Activated gamma-delta T cell treated with Interleukin-2 at 50 U/mL for 16 hours (primary cell): ENCODE measurements around the gene MAPK8.
A peak's percentile ranks its signal among the peaks of the same experiment; 100 is the strongest.

Experiments used
- DNase-seq: peaks from one replicate; pipeline ENCODE4 v3.0.0-alpha.2; 2020

MAPK8 gene

GRCh38 chr10:48294431-48294830, 12.0 kb upstream of the MAPK8 start:
- DNase-seq: no peak

- no peak for DNase-seq
Observed at GRCh38 chr10:48296576-48297098, 9.8 kb upstream of the MAPK8 start.

GRCh38 chr10:48299066-48299465, 7.4 kb upstream of the MAPK8 start:
- DNase-seq: no peak

GRCh38 chr10:48299692-48300091, 6.8 kb upstream of the MAPK8 start:
- DNase-seq: no peak

- no peak for DNase-seq
Observed at GRCh38 chr10:48300556-48300955, 5.9 kb upstream of the MAPK8 start.

GRCh38 chr10:48302515-48303476, 3.7 kb upstream of the MAPK8 start:
- DNase-seq: no peak

- no peak for DNase-seq
Observed at GRCh38 chr10:48305905-48306264, 592 bp upstream of the MAPK8 start.

- peak; percentile 65 for DNase-seq
Observed at GRCh38 chr10:48306870-48307710, 613 bp downstream of the MAPK8 start.

- no peak for DNase-seq
Observed at GRCh38 chr10:48307711-48308018, 1.2 kb downstream of the MAPK8 start.

- no peak for DNase-seq
Observed at GRCh38 chr10:48309711-48310226, 3.3 kb downstream of the MAPK8 start.

GRCh38 chr10:48314107-48314506, 7.6 kb downstream of the MAPK8 start:
- no peak for DNase-seq

- no peak for DNase-seq
Observed at GRCh38 chr10:48316236-48316635, 9.8 kb downstream of the MAPK8 start.

GRCh38 chr10:48317321-48317990, 11.0 kb downstream of the MAPK8 start:
- DNase-seq: no peak

- no peak for DNase-seq
Observed at GRCh38 chr10:48322017-48322416, 15.5 kb downstream of the MAPK8 start.

GRCh38 chr10:48324580-48324979, 18.1 kb downstream of the MAPK8 start:
- no peak for DNase-seq

GRCh38 chr10:48330269-48330668, 23.8 kb downstream of the MAPK8 start:
- DNase-seq: no peak

- no peak for DNase-seq
Observed at GRCh38 chr10:48331436-48331835, 25.0 kb downstream of the MAPK8 start.

GRCh38 chr10:48332166-48332870, 25.8 kb downstream of the MAPK8 start:
- no peak for DNase-seq

- no peak for DNase-seq
Observed at GRCh38 chr10:48332871-48333216, 26.4 kb downstream of the MAPK8 start.

GRCh38 chr10:48333856-48334255, 27.4 kb downstream of the MAPK8 start:
- DNase-seq: no peak

- no peak for DNase-seq
Observed at GRCh38 chr10:48335788-48336187, 29.3 kb downstream of the MAPK8 start.

GRCh38 chr10:48336978-48337599, 30.6 kb downstream of the MAPK8 start:
- no peak for DNase-seq
